Keratinocyte (primary cell): ENCODE measurements around the gene DGKQ. TPM values are rescaled to one million over a fixed set of nuclear protein-coding genes. Genes with fewer than 3 reads are reported as not detected.

ENCODE experiments used
- DNase-seq: peaks from one replicate; pipeline ENCODE4 v3.0.0-alpha.2; 2011; ENCODE audit warnings: low read depth, missing footprints, low spot score
- FAIRE-seq: peaks from 2 replicates; lab custom pipeline; 2011; peaks lifted over from hg19 to GRCh38; lab: Jason Lieb, UNC
- H2AFZ ChIP-seq: 2 replicates; pipeline ENCODE4 v1.6.0; 2012; ENCODE audit warnings: low read length, control low read depth, inconsistent platforms; ENCODE audit not compliant: control insufficient read depth
- H3K27ac ChIP-seq: 2 replicates; pipeline ENCODE4 v1.5.1; 2011; ENCODE audit warnings: low read length; ENCODE audit not compliant: control insufficient read depth, insufficient read depth
- H3K27me3 ChIP-seq: 3 replicates; pipeline ENCODE4 v1.6.0; 2011; ENCODE audit warnings: low read length; ENCODE audit not compliant: control insufficient read depth, insufficient read depth; ENCODE audit errors: extremely low read depth
- H3K36me3 ChIP-seq, 2 experiments: 2 replicates in 1 of 2; 3 replicates in 1 of 2; pipeline ENCODE4 v1.5.1; 2011; ENCODE audit warnings: low read length in 2 of 2, mild to moderate bottlenecking in 1 of 2; ENCODE audit not compliant: control insufficient read depth in 2 of 2, insufficient read depth in 2 of 2; ENCODE audit errors: extremely low read depth in 1 of 2
- H3K4me1 ChIP-seq: 3 replicates; pipeline ENCODE4 v1.5.1; 2011; ENCODE audit warnings: low read length; ENCODE audit not compliant: control insufficient read depth, insufficient read depth; ENCODE audit errors: extremely low read depth
- H3K4me2 ChIP-seq: 3 replicates; pipeline ENCODE4 v1.6.0; 2011; ENCODE audit warnings: low read depth, low read length; ENCODE audit not compliant: control insufficient read depth, insufficient read depth; ENCODE audit errors: extremely low read depth
- H3K4me3 ChIP-seq, 3 experiments: fragments of 200-600 bp in 1 of 3; sonication (generic) in 1 of 3; 2 replicates in 2 of 3; 3 replicates in 1 of 3; pipeline ENCODE4 v1.5.1; 2011 to 2016; ENCODE audit warnings: low read length in 3 of 3, mild to moderate bottlenecking in 3 of 3, control low read depth in 2 of 3, inconsistent platforms in 1 of 3, low read depth in 1 of 3, mixed read lengths in 1 of 3, mixed run types in 1 of 3, moderate library complexity in 1 of 3; ENCODE audit not compliant: control insufficient read depth in 2 of 3, insufficient read depth in 2 of 3; ENCODE audit errors: extremely low read depth in 1 of 3
- H3K79me2 ChIP-seq: 2 replicates; pipeline ENCODE4 v1.6.0; 2012; ENCODE audit warnings: low read length; ENCODE audit not compliant: control insufficient read depth, insufficient read depth
- H3K9ac ChIP-seq: 3 replicates; pipeline ENCODE4 v1.6.0; 2011; ENCODE audit warnings: low read length; ENCODE audit not compliant: control insufficient read depth, insufficient read depth; ENCODE audit errors: extremely low read depth
- H3K9me1 ChIP-seq: 3 replicates; pipeline ENCODE4 v1.6.0; 2011; ENCODE audit warnings: low read length; ENCODE audit not compliant: control insufficient read depth, insufficient read depth; ENCODE audit errors: extremely low read depth
- H3K9me3 ChIP-seq: 2 replicates; pipeline ENCODE4 v1.5.1; 2012; ENCODE audit warnings: low read depth, low read length; ENCODE audit not compliant: control insufficient read depth
- H4K20me1 ChIP-seq: 3 replicates; pipeline ENCODE4 v1.6.0; 2011; ENCODE audit warnings: low read length; ENCODE audit not compliant: control insufficient read depth, insufficient read depth; ENCODE audit errors: extremely low read depth
- EZH2 ChIP-seq: IDR thresholded peaks from one replicate; pipeline ENCODE4 v1.6.1; 2012; ENCODE audit warnings: inconsistent platforms, mild to moderate bottlenecking, low read length, moderate library complexity
- dilution Hi-C: fragments of 300-500 bp; cut with MboI; formaldehyde crosslinking; loops from one replicate; pipeline ENCODE4 v1.7.0; 2020; ENCODE audit warnings: low sequenced_read_pairs; ENCODE audit not compliant: extremely low pct_ligation_motif_present
- polyA plus RNA-seq, 5 experiments: library from polyadenylated mRNA; depleted of rRNA in 3 of 5; stranded (reverse) in 3 of 5; stranded (forward) in 1 of 5; unstranded in 1 of 5; fragments of >200 nt; gene quantifications; 1 replicate in 1 of 5; 2 replicates in 3 of 5; 3 replicates in 1 of 5; pipeline versions ENCODE4 v1.2.1 to v1.2.3, GENCODE V29; 2011 to 2012; ENCODE audit warnings: missing spikeins in 2 of 5, low read depth in 1 of 5, low replicate concordance in 1 of 5
- TF ChIP-seq, protein P1 (sequence below), 3 experiments: IDR thresholded peaks in 1 of 3; conservative IDR thresholded peaks in 1 of 3; optimal IDR thresholded peaks in 1 of 3; 2 replicates in 2 of 3; 3 replicates in 1 of 3; pipeline versions ENCODE3 to v1.5.1; 2011; ENCODE audit warnings: low read length in 3 of 3, mild to moderate bottlenecking in 3 of 3, moderate library complexity in 2 of 3, control low read depth in 1 of 3, inconsistent platforms in 1 of 3; ENCODE audit not compliant: insufficient read depth in 2 of 3; ENCODE audit errors: extremely low read depth in 1 of 3

DGKQ gene
- polyA plus RNA-seq, 1 donor (not counting 4 experiments of a cell fraction or from before 2014, with no cell fraction given): 5.3 TPM

GRCh38 chr4:1011666-1012033, 38.3 kb upstream of the DGKQ start:
- Histone ChIP-seq H3K79me2 (no peaks in the 10 kb centered on the region), H3K9ac (no peak overlapping the region), H3K27ac (no peak overlapping the region), H3K27me3 (peaks cover 22% of the 10 kb centered on the region), H3K4me2 (no peak overlapping the region), H3K9me3 (no peaks in the 10 kb centered on the region), H2AFZ (no peak overlapping the region), H3K9me1 (no peaks in the 10 kb centered on the region), H4K20me1 (peaks cover 2% of the 10 kb centered on the region), H3K36me3 (no peaks in the 10 kb centered on the region), H3K4me1 (peaks cover 15% of the 10 kb centered on the region), H3K4me3 (peak overlapping the region in 1 of 3 experiments; percentile 40)
- TF ChIP-seq, protein P1, sequence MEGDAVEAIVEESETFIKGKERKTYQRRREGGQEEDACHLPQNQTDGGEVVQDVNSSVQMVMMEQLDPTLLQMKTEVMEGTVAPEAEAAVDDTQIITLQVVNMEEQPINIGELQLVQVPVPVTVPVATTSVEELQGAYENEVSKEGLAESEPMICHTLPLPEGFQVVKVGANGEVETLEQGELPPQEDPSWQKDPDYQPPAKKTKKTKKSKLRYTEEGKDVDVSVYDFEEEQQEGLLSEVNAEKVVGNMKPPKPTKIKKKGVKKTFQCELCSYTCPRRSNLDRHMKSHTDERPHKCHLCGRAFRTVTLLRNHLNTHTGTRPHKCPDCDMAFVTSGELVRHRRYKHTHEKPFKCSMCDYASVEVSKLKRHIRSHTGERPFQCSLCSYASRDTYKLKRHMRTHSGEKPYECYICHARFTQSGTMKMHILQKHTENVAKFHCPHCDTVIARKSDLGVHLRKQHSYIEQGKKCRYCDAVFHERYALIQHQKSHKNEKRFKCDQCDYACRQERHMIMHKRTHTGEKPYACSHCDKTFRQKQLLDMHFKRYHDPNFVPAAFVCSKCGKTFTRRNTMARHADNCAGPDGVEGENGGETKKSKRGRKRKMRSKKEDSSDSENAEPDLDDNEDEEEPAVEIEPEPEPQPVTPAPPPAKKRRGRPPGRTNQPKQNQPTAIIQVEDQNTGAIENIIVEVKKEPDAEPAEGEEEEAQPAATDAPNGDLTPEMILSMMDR (optimal IDR thresholded peaks at IDR 0.05 in 1 of 3, IDR thresholded peaks at IDR 0.05 in 1 of 3, conservative IDR thresholded peaks at IDR 0.05 in 1 of 3; ENCODE audit: extremely low read depth in 1 of 3, insufficient read depth in 2 of 3, low read length in 3 of 3): no peak
- no peak for TF ChIP-seq EZH2
- dilution Hi-C loops: no loop called here
- FAIRE-seq (no peak), DNase-seq (no peak)

DNA sequence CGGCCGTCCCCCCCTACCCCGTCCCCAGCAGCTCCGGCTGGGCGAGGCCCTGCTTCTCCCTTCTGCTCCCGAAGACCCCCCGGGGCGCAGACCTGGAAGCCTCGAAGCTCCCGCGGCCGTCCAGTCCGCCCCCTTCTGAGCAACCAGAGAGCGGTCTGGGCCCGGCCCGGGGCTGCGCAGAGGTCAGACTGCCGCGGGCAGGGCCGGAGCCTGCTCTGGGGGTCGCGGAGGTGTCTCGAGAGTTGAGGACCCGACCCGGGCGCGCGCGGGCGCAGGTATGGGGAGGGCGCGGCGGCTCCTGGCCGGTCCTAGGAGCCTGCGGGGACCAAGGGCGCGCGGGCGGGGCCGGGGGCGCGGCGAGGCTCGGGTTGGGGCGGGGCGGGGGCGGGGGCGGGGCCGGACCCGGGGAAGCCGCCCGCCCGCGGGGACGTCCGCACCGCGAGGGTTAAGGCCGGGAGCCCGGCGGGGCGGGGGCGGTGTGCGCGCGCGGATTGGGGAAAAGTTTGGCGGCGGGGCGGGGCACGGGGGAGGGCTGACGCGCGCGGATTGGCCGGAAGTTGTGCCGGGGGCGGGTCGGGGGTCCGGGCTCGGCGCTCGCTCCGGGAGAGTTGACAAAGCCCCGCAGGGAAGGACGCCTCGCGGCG, 37.8 kb upstream of the DGKQ start, which contains the start of gene FGFRL1:
TSS of gene FGFRL1 (plus strand) at position 605 of the 644 bp plus-strand sequence. CDS start 860 bp downstream, outside the sequence.
- dilution Hi-C loops: no loop called here
- H3K79me2 ChIP-seq: no peaks in the 10 kb centered on the region
- peak within 1 kb of the TSS; percentile 63 for H2AFZ ChIP-seq
- DNase-seq (no peak), FAIRE-seq (no peak)
- peak within 1 kb of the TSS; percentile 48 to 67 (median 59) for H3K4me3 ChIP-seq
- peak within 1 kb of the TSS; percentile 87 for H3K4me2 ChIP-seq
- TF ChIP-seq, protein P1 (optimal IDR thresholded peaks at IDR 0.05 in 1 of 3, IDR thresholded peaks at IDR 0.05 in 1 of 3, conservative IDR thresholded peaks at IDR 0.05 in 1 of 3; ENCODE audit: extremely low read depth in 1 of 3, insufficient read depth in 2 of 3, low read length in 3 of 3): no peak
- no peak for TF ChIP-seq EZH2
- peaks cover 15% of the 10 kb centered on the region for H3K4me1 ChIP-seq
- peak within 1 kb of the TSS; percentile 69 for H3K9ac ChIP-seq
- no peaks in the 10 kb centered on the region for H3K9me1 ChIP-seq
- peak within 1 kb of the TSS; percentile 61 for H3K27ac ChIP-seq
- H3K36me3 ChIP-seq: no peaks in the 10 kb centered on the region
- H3K27me3 ChIP-seq: peaks cover 25% of the 10 kb centered on the region
- H3K9me3 ChIP-seq: no peaks in the 10 kb centered on the region
- peaks cover 2% of the 10 kb centered on the region for H4K20me1 ChIP-seq
